Measurements from ENCODE around the gene PDE8B. TPM values are rescaled to one million over a fixed set of nuclear protein-coding genes. Genes with fewer than 3 reads are reported as not detected.

PDE8B gene
- total and polyA plus RNA-seq, 2 experiments from 2014 or later, result 0.45 to 0.91 TPM

GRCh38 chr5:77353251-77353650 lies 142.8 kb downstream of the PDE8B start:
- Mint-ChIP-seq H3K4me3 (no peak overlapping the region), H3K27ac (no peak overlapping the region), H3K4me1 (peaks cover 5% of the 10 kb centered on the region; the same call in 2 of the 3 replicates), H3K9me3 (no peaks in the 10 kb centered on the region), H3K27me3 (ENCODE audit: insufficient read depth, low read depth, poor library complexity) (peaks cover 5% of the 10 kb centered on the region), H3K36me3 (ENCODE audit: low read depth) (no peaks in the 10 kb centered on the region)
- H2AFZ ChIP-seq, result no peak overlapping the region
- no peaks in the 10 kb centered on the region for H3K27me3 ChIP-seq (ENCODE audit: insufficient read depth)
- no peak overlapping the region for H3K4me2 ChIP-seq
- H3K79me2 ChIP-seq (replicated peaks; ENCODE audit: insufficient read depth), result no peaks in the 10 kb centered on the region
- H3F3A ChIP-seq (replicated peaks; ENCODE audit: low read depth), result no peaks in the 10 kb centered on the region
- no peaks in the 10 kb centered on the region for H4K20me1 ChIP-seq (replicated peaks; ENCODE audit: insufficient read depth)
- no peaks in the 10 kb centered on the region for H3K4me1 ChIP-seq (ENCODE audit: insufficient read depth)
- H3K4me3 ChIP-seq, result no peak overlapping the region
- DNase-seq (ENCODE audit: low spot score) (no peak), ATAC-seq (no peak)
- H3K9me2 ChIP-seq (ENCODE audit: insufficient read depth), result no peaks in the 10 kb centered on the region
- H3K27ac ChIP-seq (ENCODE audit: low read depth), result no peak overlapping the region
- no peak for TF ChIP-seq ZNF114 (CRISPR knock-in tag; IDR thresholded peaks at IDR 0.05)
- H3K36me3 ChIP-seq (ENCODE audit: insufficient read depth), result no peaks in the 10 kb centered on the region

- no peaks in the 10 kb centered on the region for H3K9me3 Mint-ChIP-seq
- no peak overlapping the region for H3K4me3 Mint-ChIP-seq
- no peaks in the 10 kb centered on the region for H3F3A ChIP-seq (replicated peaks; ENCODE audit: low read depth)
- DNase-seq (ENCODE audit: low spot score), result no peak
- H3K36me3 Mint-ChIP-seq (ENCODE audit: low read depth), result no peaks in the 10 kb centered on the region
- H3K36me3 ChIP-seq (ENCODE audit: insufficient read depth), result no peaks in the 10 kb centered on the region
- H3K4me3 ChIP-seq, result no peak overlapping the region
- ATAC-seq, result no peak
- no peaks in the 10 kb centered on the region for H3K79me2 ChIP-seq (replicated peaks; ENCODE audit: insufficient read depth)
- TF ChIP-seq JUNB (IDR thresholded peaks at IDR 0.05; ENCODE audit: unreplicated experiment) (no peak), EZH2phosphoT487 (IDR thresholded peaks at IDR 0.05; ENCODE audit: unreplicated experiment) (no peak), CREB1 (CRISPR knock-in tag; IDR thresholded peaks at IDR 0.05; ENCODE audit: low read depth) (no peak), NANOG (IDR thresholded peaks at IDR 0.05; ENCODE audit: borderline replicate concordance) (no peak), REST (IDR thresholded peaks at IDR 0.05; ENCODE audit: unreplicated experiment) (no peak)
- no peaks in the 10 kb centered on the region for H3K4me1 ChIP-seq (ENCODE audit: insufficient read depth)
- no peak overlapping the region for H2AFZ ChIP-seq
- no peak overlapping the region for H3K4me2 ChIP-seq
- no peak overlapping the region for H3K27ac ChIP-seq (ENCODE audit: low read depth)
- H3K4me1 Mint-ChIP-seq, result peaks cover 5% of the 10 kb centered on the region; the same call in 2 of the 3 replicates
- no peaks in the 10 kb centered on the region for H3K9me2 ChIP-seq (ENCODE audit: insufficient read depth)
- no peaks in the 10 kb centered on the region for H4K20me1 ChIP-seq (replicated peaks; ENCODE audit: insufficient read depth)
- H3K27ac Mint-ChIP-seq, result no peak overlapping the region
- H3K27me3 ChIP-seq (ENCODE audit: insufficient read depth), result no peaks in the 10 kb centered on the region
- H3K27me3 Mint-ChIP-seq (ENCODE audit: insufficient read depth, low read depth, poor library complexity), result peaks cover 5% of the 10 kb centered on the region
These were observed 144.0 kb downstream of the PDE8B start for GRCh38 chr5:77354454-77354853.

- Histone ChIP-seq H3K4me2 (no peak overlapping the region), H4K20me1 (replicated peaks; ENCODE audit: insufficient read depth) (no peaks in the 10 kb centered on the region), H3K27me3 (ENCODE audit: insufficient read depth) (no peaks in the 10 kb centered on the region), H3K9me2 (ENCODE audit: insufficient read depth) (no peaks in the 10 kb centered on the region), H3K4me3 (no peak overlapping the region), H3K79me2 (replicated peaks; ENCODE audit: insufficient read depth) (no peaks in the 10 kb centered on the region), H3F3A (replicated peaks; ENCODE audit: low read depth) (no peaks in the 10 kb centered on the region), H2AFZ (no peak overlapping the region), H3K4me1 (ENCODE audit: insufficient read depth) (no peaks in the 10 kb centered on the region), H3K27ac (ENCODE audit: low read depth) (no peak overlapping the region), H3K36me3 (ENCODE audit: insufficient read depth) (no peaks in the 10 kb centered on the region)
- ATAC-seq (no peak), DNase-seq (ENCODE audit: low spot score) (no peak)
- no peaks in the 10 kb centered on the region for H3K36me3 Mint-ChIP-seq (ENCODE audit: low read depth)
- H3K27me3 Mint-ChIP-seq (ENCODE audit: insufficient read depth, low read depth, poor library complexity), result peaks cover 5% of the 10 kb centered on the region
- H3K27ac Mint-ChIP-seq, result no peak overlapping the region
- H3K4me1 Mint-ChIP-seq, result peaks cover 5% of the 10 kb centered on the region; the same call in 2 of the 3 replicates
- H3K4me3 Mint-ChIP-seq, result no peak overlapping the region
- no peaks in the 10 kb centered on the region for H3K9me3 Mint-ChIP-seq
- no peak for TF ChIP-seq ZNF462 (CRISPR knock-in tag; IDR thresholded peaks at IDR 0.05)
These were observed 144.6 kb downstream of the PDE8B start for GRCh38 chr5:77355080-77355479.

Data from GM23338 (cell line).